Testis (tissue), 3 donors: Measurements from ENCODE around the gene SWAP70. TPM values are rescaled to one million over a fixed set of nuclear protein-coding genes. Genes with fewer than 3 reads are reported as not detected.
A peak's percentile ranks its signal among the peaks of the same experiment; 100 is the strongest.

Experiments
- DNase-seq: peaks from one replicate; pipeline ENCODE4 v3.0.0-alpha.2; 2019
- H3K27ac ChIP-seq, 2 donors: fragments of 200-600 bp; sonication (generic); one replicate each; pipeline ENCODE4 v1.5.1; 2019
- H3K27me3 ChIP-seq: fragments of 200-600 bp; sonication (generic); one replicate; pipeline ENCODE4 v1.5.1; 2019
- H3K36me3 ChIP-seq: fragments of 200-600 bp; sonication (generic); one replicate; pipeline ENCODE4 v1.5.1; 2017; ENCODE audit warnings: low read depth; ENCODE audit errors: missing control alignments
- H3K4me1 ChIP-seq: fragments of 200-600 bp; sonication (generic); one replicate; pipeline ENCODE4 v1.5.1; 2019
- H3K4me3 ChIP-seq, 2 donors: fragments of 200-600 bp; sonication (generic); one replicate each; pipeline ENCODE4 v1.5.1; 2017 to 2019
- H3K9me3 ChIP-seq: fragments of 200-600 bp; sonication (generic); one replicate; pipeline ENCODE4 v1.5.1; 2017
- POLR2A ChIP-seq: fragments of 450-650 bp; IDR thresholded peaks from one replicate; pipeline ENCODE4 v1.6.1; 2017; ENCODE audit warnings: antibody characterized with exemption, mild to moderate bottlenecking, moderate library complexity
- WGBS, 2 donors: methylation state at CpG; one replicate each; pipeline ENCODE4 v1.1.5; 2018; 5-methylcytosine and 5-hydroxymethylcytosine counted together
- intact Hi-C: fragments of 100-400 bp; cut with DNase I; formaldehyde crosslinking; loops from one replicate; pipeline ENCODE4 v1.15.1; 2023; ENCODE audit warnings: low total_unique reads
- polyA plus RNA-seq: library from polyadenylated mRNA; stranded (reverse); fragments of 350-450 nt; fragmentation: Illumina TruSeq; extraction: RNeasy Lipid Tissue Mini Kit (QIAGEN cat#74804); gene quantifications from one replicate; pipeline ENCODE4 v1.2.3, GENCODE V29; 2014; ENCODE audit warnings: low read depth, low replicate concordance; ENCODE audit not compliant: insufficient read depth
- total RNA-seq, 2 donors: library from RNA; depleted of rRNA; stranded (reverse); fragments of >200 nt; gene quantifications; one replicate each; pipeline ENCODE4 v1.2.3, GENCODE V29; 2016
- TF ChIP-seq, protein P1 (sequence below), 3 experiments: fragments of 450-650 bp in 2 of 3; fragments of 200-600 bp in 1 of 3; sonication (generic) in 1 of 3; IDR thresholded peaks; one replicate each; pipeline ENCODE4 v1.5.1; 2016 to 2019; ENCODE audit warnings: antibody characterized with exemption in 3 of 3, mild to moderate bottlenecking in 2 of 3, moderate library complexity in 1 of 3

Gene SWAP70
- total and polyA plus RNA-seq, 3 donors from 2014 or later: 10.2 to 14.7 (median 10.5) TPM

DNA sequence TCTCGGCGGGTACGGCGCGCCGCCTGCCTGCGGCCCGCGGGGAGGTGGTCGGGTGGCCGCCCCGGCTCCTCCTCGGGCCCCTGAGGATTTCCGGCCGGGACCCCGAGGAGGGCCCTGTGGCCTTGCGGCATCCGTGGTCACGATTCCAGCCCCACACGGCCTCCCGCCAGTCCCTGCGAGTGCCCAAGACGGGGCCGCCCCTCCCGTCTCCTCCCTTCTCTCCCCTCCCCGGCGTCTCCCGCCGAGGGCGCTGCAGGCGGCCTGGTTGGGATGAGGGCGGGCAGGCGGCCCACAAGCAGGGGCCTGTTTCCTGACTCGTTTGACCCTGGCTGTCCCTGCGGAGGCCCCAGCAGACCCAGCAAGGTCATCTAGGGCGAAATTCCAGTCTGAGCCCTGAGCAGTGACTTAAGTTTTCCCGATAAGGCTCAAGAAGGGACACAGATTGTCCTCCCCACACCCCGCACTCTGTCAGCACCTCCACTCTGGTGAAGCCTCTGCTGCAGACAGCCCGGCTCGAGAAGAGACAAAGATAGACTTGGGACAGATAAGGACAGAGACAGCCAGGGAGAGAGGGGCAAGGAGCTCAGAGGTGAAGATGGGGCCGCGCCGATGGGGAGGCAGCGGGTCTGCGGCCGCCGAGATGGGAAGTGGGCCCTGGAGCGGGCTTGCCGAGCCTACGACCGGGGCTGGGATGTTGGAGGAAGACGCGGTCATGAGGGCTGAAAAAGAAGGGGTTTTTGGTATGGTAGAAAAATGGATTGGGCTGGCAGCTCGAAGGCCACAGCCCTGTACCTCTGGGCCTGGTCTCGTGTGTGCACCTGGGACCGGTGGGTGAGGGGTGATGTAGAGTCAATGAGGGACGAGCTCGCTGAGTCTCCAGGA is 95.0 kb downstream of the SWAP70 start:
- TF ChIP-seq POLR2A: no peak
- TF ChIP-seq, protein P1, sequence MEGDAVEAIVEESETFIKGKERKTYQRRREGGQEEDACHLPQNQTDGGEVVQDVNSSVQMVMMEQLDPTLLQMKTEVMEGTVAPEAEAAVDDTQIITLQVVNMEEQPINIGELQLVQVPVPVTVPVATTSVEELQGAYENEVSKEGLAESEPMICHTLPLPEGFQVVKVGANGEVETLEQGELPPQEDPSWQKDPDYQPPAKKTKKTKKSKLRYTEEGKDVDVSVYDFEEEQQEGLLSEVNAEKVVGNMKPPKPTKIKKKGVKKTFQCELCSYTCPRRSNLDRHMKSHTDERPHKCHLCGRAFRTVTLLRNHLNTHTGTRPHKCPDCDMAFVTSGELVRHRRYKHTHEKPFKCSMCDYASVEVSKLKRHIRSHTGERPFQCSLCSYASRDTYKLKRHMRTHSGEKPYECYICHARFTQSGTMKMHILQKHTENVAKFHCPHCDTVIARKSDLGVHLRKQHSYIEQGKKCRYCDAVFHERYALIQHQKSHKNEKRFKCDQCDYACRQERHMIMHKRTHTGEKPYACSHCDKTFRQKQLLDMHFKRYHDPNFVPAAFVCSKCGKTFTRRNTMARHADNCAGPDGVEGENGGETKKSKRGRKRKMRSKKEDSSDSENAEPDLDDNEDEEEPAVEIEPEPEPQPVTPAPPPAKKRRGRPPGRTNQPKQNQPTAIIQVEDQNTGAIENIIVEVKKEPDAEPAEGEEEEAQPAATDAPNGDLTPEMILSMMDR (IDR thresholded peaks at IDR 0.05): no peak
- Histone ChIP-seq H3K27me3 (no peaks in the 10 kb centered on the region), H3K9me3 (no peaks in the 10 kb centered on the region), H3K27ac (peak overlapping the region; percentile 89 to 97), H3K36me3 (no peaks in the 10 kb centered on the region), H3K4me1 (peaks cover 23% of the 10 kb centered on the region), H3K4me3 (peak overlapping the region; percentile 64 to 90)
- peak; percentile 76 for DNase-seq
- WGBS, 2 donors: 7 to 12% methylated on average over 32 to 58 of the region's 58 CpGs
- intact Hi-C loops: loop anchor here (5.0 to 10.0 kb wide), 2 partner anchors 216 to 548 kb away; partner anchors contain the start of gene ADM

DNA sequence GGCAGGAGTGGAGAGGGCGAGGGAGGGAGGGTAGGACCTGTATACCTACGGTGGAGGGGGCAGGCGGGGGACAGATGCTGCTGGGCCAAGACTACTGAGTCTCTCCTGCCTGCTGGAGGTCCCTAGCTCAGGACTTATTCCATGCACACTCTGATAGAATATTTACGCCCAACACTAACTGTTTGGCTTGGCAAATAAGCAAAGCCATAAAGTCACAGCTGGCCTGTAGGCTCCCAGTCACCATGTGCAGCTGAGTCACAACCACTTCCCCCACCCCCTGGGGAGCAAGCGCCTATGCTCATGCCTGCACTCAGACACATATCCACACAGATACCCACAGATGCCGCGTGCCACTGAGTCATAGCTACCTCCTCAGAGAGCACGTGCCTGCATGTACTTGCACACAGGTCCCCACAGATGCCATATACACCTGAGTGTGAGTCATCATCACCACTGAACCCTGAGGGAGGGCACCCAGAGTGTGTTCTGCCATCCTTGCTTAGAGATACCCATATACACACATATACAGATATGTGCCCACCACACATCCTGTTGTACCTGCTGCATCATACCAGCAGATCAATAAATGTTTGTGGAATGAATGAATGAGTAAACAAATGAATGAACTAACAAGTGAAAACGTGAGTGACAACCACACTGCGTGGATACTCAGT is 95.8 kb downstream of the SWAP70 start:
- Histone ChIP-seq H3K27ac (peak overlapping the region; percentile 9 to 89), H3K36me3 (no peaks in the 10 kb centered on the region), H3K4me3 (no peak overlapping the region), H3K4me1 (peaks cover 23% of the 10 kb centered on the region), H3K27me3 (no peaks in the 10 kb centered on the region), H3K9me3 (no peaks in the 10 kb centered on the region)
- 35 to 49% methylated on average over 7 to 10 of the region's 10 CpGs for WGBS, 2 donors
- intact Hi-C loops: loop anchor here (5.0 to 10.0 kb wide), 2 partner anchors 215 to 548 kb away; partner anchors contain the start of gene ADM
- TF ChIP-seq, protein P1 (IDR thresholded peaks at IDR 0.05): no peak
- no peak for TF ChIP-seq POLR2A
- peak; percentile 65 for DNase-seq

DNA sequence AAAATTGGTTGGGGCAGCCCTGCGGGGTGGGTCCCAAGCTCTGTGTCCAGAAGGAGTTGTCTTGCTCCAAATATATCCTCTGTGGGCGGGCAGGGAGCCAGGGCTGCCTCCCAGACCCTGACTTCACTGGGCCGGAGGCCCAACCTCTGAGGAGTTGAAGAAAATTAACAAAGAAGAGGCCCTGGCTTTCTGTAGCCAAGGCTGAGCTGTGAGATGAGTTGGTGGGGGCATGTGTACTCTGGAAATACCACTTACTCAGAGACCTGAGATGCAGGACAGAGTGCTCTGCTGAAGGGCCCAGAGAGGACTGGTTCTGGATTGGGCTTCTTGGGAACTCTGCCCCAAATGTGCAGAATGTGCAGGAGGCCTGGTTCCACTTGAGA is 96.3 kb downstream of the SWAP70 start:
- peak; percentile 92 for DNase-seq
- intact Hi-C loops: no loop called here
- Histone ChIP-seq H3K9me3 (no peaks in the 10 kb centered on the region), H3K27me3 (no peaks in the 10 kb centered on the region), H3K27ac (peak overlapping the region; percentile 9 to 22), H3K36me3 (no peaks in the 10 kb centered on the region), H3K4me1 (peaks cover 28% of the 10 kb centered on the region), H3K4me3 (no peak overlapping the region)
- TF ChIP-seq POLR2A: no peak
- TF ChIP-seq, protein P1 (IDR thresholded peaks at IDR 0.05): no peak
- WGBS, 2 donors: 34 to 51% methylated on average over 3 of the region's 3 CpGs

DNA sequence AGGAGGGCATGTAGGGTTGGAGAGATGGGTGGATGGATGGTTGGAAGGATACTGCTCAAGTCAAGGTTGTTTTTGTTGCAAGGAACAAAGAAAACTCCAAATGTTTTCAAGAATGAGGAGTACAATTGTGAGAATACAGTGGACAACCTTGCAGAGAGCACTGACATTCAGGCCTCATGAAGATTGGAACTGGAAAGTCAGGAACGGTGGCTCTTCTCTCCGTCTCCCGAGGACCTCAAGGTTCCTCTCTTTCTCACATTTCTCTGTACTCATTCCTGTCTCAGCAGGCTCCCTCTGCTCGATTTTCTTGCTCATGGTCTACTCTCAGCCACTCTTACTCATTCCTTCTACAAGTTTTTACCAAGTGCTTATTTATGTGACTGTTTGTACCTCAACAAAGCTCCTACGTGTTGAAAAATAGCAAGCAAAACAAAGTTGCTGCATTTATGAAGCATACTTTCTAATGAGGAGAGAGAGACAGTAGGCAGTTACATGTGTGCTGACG is 97.6 kb downstream of the SWAP70 start:
- intact Hi-C loops: no loop called here
- Histone ChIP-seq H3K4me1 (peaks cover 33% of the 10 kb centered on the region), H3K9me3 (no peaks in the 10 kb centered on the region), H3K36me3 (no peaks in the 10 kb centered on the region), H3K4me3 (no peak overlapping the region), H3K27ac (no peak overlapping the region), H3K27me3 (no peaks in the 10 kb centered on the region)
- TF ChIP-seq, protein P1 (IDR thresholded peaks at IDR 0.05): no peak
- no peak for TF ChIP-seq POLR2A
- 72 to 78% methylated on average over 6 of the region's 6 CpGs for WGBS, 2 donors
- no peak for DNase-seq
